Activated CD4-positive, CD25-positive, alpha-beta regulatory T cell treated with anti-CD3 and anti-CD28 coated beads, Interleukin-2, amount 50 U/mL, for 72 hours (primary cell): ENCODE results near the gene SLC16A6.
"Not testable (repeated sequence)": the region's sequence is repeated elsewhere in the genome, so short reads cannot be mapped to it uniquely, and the experiment has no call there.

Experiments
- DNase-seq: peaks from one replicate; pipeline ENCODE4 v3.0.0; 2021

Gene SLC16A6

DNA sequence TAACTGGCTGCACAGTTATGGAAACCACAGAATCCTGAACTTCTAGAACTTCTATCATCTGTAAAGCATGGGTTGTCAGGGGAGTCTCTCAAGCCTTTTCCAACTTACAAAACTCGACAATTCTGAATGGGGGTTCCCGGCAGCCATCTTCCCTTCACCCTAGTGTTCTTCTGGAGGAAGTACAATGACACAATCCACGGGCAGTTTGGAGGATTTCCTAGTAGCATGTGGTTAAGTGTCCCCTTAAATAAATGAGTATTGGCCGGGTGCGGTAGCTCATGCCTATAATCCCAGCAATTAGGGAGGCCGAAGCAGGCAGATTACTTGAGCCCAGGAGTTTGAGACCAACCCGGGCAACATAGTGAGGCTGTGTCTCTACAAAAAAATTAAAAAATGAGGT is 2.1 kb downstream of the SLC16A6 start:
- no peak for DNase-seq

DNA sequence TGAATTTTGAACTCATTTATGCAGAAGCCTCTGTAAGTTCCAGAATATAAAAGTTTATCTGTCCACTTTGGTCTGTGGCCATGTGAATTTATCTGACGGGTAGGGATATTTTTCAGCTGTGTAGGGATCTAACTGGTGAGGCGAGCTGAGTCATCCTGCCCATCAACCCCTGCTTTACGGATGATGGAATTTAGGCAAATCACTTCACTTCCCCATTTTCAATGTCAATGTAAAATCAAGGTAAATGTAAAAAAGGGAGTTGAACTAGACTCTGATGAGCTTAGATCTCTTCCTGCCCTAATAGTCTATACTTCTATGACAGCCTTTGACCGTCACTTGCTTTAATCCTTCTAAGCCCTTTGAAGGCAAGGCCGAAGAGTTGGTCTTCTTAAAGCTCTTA is 2.6 kb downstream of the SLC16A6 start:
- no peak for DNase-seq

DNA sequence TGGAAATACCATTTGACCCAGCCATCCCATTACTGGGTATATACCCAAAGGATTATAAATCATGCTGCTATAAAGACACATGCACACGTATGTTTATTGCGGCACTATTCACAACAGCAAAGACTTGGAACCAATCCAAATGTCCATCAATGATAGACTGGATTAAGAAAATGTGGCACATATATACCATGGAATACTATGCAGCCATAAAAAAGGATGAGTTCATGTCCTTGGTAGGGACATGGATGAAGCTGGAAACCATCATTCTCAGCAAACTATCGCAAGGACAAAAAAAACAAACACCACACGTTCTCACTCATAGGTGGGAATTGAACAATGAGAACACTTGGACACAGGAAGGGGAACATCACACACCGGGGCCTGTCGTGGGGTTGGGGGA is 9.0 kb downstream of the SLC16A6 start:
- DNase-seq, result not testable (repeated sequence)

DNA sequence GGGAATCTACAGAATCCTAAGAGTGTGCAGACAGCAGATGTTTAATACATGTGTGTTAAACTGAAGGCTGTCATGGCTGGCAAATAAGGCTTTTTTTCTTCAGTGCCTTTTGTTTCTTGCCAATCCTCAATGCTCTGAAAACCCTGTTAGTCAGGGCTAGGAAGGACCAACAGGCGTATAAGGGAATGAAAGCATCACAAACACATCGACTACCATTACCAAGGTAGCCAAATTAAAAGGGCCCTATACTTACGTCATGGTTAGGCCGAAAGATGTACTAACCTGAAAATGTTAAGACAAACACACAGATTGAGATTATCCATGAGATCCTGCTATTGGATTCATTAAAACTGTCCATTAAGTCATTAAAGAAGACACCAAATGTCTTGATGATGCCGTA is 13.1 kb downstream of the SLC16A6 start:
- DNase-seq, result no peak

DNA sequence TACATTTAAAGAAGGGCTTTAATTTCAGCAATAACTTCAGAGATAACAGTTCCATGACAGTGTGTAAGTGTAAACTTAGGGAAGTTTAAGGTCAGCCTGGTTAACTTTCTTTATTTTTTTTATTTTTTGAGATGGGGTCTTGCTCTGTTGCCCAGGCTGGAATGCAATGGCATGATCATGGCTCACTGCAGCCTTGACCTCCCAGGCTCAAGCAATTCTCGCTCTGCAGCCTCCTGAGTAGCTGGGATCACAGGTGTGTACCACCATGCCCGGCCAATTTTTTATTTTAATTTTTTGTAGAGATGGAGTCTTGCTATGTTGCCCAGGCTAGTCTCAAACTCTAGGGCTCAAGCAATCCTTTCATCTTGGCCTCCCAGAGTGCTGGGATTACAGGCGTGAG is 14.6 kb downstream of the SLC16A6 start:
- not testable (repeated sequence) for DNase-seq

DNA sequence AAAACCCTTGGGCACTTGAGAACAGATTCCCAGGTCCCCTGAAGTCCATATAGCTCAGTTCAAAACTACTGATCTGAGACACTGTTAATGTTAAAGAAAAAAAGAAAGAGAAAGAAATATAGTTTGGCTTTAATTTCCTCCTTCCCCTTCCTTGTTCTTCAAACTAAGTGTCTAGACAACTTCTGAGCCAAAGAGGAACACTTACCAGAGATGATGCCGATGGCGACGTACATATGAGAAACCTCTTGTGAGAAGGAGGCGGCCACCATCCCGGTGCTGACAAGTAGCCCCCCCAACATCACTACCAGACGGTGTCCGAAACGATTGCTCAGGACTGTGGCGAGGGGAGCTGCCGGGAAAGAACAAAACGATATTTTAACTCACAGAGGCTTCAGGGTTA is 17.2 kb downstream of the SLC16A6 start:
- no peak for DNase-seq

DNA sequence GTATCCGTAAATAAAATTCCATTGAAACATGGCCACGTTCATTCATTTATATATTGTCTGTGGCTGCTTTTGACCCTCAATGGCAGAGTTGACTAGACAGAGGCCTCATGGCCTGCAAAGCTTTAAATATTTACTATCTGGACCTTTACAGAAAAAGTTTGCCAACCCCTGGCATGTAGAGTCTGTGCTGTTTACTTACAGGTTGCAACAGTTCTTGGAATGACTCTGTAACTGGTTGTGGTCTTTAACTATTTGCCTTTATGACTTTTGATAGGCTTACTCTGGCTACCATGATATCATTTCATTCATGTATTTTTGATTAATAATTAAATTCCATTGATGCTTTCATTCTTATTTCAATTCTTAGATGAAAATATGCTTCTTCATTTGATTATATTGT is 25.1 kb downstream of the SLC16A6 start:
- not testable (repeated sequence) for DNase-seq

DNA sequence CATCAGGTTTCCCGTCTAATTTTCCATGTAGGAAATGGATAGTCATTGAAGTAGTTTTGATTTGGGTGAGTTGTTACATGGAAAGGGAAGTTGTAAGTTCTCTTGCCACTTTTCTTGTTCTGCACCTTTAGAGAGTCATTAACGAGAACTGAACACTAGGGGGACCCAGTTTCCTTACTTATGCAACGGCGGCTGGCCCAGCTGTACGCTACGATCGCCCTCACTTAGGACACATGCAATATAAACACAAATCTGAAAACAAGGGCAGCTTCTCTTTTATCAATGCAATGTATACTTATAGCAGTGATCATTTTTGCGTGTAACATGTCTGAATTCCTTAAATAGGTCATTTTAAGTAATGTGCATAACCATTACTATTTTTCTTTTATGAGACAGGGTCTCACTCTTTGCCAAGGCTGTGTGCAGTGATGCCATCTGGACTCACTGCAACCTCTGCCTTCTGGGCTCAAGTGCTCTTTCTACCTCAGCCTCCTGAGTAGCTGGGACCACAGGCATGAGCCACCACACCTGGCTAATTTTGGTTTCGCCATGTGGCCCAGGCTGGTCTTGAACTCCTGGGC is 27.7 kb downstream of the SLC16A6 start:
- not testable (repeated sequence) for DNase-seq

DNA sequence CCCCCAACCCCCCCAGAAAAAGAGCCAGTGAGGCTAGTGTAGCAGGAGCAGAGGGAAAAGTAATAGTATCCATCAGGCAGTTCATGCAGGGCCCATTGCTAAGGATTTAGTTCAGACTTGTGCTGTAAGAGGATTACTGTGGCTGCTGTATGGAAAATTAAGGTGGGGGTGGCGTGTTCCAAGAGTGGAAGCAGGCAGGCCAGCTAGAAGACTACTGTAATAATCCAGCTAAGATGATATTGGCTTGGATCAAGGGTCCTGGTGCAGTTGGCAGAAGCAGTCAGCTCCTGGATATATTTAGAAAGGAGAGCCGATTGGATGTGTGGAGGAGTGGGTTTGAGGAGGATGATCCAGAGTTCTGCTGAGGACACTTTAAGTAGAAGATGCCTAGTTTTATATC is 28.5 kb downstream of the SLC16A6 start:
- DNase-seq, result not testable (repeated sequence)

DNA sequence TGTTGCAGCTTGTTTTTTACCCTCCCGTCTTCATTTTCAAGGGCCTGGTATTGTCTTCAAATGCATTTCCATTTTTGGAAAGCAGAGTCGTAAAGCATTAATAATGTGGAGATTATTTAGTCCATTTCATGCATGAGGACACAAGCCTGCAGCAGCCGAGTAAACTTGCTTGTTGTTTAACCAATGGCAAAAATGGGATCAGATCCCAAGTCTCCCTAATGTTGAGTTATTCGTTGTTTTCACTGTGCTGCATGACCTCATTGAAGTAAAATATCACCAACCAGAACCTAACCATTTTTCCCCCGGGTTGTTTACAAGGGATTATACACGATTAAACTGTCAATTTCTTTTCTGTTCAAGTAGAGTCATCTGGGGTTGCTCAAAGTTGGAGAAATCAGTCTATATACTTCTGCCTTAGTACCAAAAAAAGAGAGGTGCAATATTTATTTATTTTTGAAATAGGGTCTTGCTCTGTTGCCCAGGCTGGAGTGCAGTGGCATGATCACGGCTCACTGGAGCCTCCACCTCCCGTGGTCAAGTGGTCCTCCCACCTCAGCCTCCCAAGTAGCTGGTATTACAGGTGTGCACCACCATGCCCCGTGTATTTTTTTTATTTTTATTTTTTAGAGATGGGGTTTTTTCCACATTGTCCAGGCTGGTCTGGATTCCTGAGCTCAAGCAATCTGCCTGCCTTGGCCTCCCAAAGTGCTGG is 30.7 kb downstream of the SLC16A6 start:
- no peak for DNase-seq

DNA sequence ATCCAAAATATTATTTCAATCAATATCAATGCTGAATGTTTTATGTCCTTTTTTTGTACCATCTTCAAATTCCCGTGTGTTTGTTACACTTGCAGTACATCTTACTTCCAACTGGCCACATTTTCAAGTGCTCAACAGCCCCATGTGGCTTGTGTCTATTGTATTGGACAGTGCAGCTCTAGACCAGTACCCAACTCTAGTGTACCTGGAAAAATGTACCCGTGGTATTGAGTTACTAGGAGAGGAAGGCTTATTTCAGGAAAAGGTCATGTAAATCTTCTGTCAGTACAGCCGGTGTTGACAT is 31.3 kb downstream of the SLC16A6 start:
- not testable (repeated sequence) for DNase-seq

DNA sequence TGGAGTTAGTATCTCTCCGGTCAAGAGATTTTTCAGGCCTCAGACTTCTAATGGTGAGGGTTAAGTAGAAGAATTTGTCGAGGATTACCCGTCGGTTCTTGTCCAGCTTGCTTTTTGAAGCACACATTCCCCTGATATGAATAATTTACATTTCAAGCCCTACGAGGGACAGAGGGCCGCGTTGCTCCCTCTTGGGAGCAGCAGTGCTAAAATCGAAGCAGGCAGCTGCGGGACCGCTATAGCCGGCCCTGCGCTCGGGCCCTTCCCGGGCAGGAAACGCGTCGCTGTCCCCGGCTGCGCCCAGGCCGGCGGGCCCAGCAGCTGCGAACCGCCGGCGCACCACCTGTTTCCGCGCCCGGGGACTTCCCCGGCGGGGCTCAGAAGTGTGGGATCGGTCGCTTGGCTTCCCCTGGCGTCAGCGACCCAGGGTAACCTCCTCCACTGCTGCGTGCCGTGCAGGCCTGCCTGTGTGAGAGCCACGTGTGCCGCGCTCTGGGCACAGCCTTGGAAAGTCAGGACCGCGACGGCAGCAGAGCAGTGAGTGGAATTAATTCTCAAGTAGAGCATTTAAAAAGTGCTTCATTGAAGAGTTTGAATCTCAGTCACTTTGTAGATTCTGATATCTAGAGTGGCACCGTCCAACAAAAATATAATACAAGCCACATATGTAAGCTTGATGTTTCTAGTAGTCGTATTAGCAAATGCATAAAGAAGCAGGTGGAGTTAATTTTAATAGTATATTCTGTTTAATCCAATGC is 31.9 kb downstream of the SLC16A6 start:
- DNase-seq, result peak; percentile 66

DNA sequence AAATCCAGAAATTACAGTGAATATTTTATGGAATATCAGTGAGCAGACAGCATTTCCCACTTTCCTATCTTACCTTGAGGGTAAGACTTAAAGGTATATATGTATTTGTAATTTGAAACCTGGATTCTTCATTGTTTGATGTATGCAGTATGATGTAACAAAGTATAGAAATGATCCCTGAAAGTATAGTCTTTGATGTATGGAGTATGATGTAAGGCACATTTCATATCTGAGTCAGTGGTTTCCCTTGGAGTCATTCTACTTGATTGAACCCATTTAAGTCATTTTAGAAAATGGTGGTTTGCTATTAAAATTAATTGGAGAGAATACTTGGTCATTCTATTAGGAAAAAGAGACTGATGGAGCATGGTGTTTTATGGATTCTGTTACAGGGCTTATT is 33.0 kb downstream of the SLC16A6 start:
- DNase-seq, result no peak

DNA sequence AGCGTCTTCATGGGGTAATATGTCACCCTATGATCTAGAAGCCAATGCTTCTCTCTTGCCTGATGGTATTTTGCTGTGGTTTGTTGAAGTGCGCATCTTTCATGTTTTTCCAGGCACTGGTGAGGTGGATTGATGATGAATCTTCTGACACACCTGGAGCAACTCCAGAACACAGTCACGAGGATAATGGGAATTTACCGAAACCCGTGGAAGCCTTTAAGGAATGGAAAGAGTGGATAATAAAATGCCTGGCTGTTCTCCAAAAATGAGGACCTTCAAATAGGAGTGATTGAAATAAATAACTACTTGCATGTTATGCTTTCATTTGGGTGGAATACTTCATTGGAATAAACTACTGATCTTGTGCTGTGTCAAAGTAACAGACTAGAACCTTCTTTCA is 34.2 kb downstream of the SLC16A6 start:
- not testable (repeated sequence) for DNase-seq

DNA sequence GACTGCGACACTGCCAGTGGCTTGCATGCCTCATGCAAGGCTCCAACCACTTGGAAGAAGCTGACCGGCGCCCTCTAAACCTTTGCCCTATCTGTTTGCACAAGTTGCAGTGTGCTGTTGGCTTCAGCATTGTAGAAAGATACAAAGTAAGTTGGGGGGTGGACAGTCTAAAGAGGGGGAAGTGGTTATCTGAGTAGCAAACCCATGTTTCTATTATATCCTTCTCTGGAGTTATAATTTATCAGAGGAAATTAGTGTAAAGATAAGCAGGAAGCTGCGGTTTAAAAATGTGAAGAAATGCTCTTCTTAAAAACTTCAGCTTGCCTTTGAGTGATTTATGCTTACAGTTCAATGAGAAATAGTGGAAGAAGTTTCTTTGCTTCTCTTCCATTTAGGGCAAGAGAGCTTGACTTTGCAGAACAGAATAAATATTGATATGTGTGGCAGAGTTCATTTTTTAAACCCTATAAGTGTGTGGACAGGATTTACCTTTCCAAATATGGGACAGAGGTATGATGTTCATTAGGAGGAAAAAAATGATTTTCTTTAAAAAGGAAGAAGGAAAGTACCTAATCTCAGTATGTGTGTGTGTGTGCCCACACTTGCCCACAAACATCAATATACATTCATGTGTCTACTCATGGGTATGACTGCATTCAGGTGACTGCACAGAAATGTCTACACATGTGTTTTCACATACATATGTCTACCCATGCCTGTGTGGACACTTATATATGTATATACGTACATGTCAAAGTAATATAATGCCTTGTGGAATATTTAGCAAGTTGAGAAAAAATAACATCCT is 35.0 kb downstream of the SLC16A6 start:
- DNase-seq, result no peak

DNA sequence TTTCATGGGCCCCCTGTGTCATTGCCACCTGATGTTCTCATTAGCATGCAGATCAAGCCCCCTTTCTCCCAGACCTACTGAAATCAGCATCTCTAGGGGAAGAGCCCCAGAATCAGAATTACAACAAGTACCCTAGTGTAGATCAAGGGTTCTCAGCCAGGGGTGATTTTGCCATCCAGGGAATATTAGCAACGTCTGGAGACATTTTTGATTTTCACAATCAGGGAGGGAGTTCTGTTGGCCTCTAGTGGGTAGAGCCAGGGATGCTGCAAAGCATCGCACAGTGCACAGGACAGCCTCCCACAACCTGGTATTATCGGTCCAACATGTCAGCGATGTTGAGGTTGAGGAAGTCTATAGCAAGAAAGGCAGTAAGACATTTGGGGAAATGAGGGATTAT is 35.8 kb downstream of the SLC16A6 start:
- DNase-seq, result no peak

DNA sequence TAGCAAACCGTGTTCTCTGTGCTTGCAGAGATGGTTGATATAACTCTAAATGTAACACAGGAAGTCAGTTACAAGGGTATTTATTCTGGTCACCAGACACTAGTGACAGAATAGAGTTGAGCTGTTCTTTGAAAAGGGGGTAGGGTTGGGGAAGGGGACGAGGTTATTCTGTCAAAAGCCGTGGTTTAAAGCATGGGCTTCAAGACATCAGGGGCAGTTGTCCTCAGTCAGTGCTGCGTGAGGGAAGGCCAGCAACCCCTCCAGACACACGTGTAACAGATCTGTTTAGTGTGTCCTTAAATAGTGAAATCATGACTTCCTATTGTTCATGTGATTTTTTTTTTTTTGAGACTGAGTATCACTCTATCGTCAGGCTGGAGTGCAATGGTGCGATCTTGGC is 37.5 kb downstream of the SLC16A6 start:
- DNase-seq, result not testable (repeated sequence)

DNA sequence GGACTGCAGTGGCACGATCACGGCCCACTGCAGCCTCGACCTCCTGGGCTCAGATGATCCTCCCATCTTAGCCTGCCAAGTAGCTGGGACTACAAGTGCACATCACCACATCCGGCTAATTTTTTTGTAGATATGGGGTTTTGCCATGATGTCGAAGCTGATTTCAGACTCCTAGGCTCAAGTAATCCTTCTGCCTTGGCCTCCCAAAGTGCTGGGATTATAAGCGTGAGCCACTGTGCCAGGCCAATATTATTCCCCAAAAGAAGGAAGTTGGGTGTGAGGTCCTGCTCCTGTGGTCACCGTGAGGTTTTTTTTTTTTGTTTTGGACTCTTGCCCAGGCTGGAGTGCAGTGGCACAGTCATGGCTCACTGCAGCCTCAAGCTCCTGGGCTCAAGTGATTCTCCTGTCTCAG is 41.6 kb downstream of the SLC16A6 start:
- no peak for DNase-seq

DNA sequence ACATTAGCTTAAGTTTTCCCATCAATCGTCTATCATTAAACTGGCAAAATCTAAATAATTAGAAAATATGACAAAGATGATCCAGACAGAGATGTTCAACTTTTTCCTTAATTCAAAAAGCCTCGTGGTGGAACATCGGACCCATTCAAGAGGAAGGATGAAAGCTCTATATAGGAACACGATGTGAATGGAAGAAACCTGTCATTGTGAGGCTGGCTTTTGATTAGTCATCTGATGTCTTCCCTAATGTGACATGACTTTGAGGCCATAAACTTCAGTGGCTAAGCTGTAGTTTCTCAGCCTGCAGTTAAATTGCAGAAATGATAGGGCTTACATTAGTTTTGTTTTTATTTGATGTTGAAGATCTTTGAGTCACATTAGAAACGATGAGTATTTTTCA is 42.0 kb downstream of the SLC16A6 start:
- DNase-seq, result no peak

DNA sequence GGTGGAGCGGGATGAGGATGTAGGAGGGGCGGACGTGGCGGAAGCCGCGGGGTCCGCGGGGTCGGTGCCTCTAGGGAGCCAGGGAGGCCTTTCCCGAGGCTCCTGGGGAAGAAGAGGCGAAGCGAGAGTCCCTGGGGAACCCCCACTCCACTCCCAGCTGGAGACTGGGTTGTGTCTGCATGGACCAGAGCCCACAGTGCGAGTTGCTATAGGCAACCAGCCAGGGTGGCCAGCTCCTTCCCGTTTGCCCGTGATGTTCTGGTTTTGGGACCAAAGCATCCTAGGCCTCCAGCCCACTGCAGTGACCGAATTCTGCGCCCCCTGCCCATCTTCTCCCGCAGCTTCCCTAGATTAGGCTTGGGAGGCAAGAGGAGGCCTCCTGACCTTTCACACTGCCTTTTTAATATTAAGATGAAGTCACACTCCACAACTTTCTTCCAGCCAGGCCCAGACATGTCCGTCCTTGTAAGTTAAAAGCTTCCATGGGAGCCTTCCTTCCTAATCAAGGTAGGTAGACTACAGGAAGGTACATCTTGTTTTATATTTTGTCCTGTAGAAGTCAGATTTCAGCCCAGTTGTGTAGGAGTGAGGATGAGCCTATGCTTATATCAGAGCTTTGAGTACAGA is 42.6 kb downstream of the SLC16A6 start:
- DNase-seq, result no peak

DNA sequence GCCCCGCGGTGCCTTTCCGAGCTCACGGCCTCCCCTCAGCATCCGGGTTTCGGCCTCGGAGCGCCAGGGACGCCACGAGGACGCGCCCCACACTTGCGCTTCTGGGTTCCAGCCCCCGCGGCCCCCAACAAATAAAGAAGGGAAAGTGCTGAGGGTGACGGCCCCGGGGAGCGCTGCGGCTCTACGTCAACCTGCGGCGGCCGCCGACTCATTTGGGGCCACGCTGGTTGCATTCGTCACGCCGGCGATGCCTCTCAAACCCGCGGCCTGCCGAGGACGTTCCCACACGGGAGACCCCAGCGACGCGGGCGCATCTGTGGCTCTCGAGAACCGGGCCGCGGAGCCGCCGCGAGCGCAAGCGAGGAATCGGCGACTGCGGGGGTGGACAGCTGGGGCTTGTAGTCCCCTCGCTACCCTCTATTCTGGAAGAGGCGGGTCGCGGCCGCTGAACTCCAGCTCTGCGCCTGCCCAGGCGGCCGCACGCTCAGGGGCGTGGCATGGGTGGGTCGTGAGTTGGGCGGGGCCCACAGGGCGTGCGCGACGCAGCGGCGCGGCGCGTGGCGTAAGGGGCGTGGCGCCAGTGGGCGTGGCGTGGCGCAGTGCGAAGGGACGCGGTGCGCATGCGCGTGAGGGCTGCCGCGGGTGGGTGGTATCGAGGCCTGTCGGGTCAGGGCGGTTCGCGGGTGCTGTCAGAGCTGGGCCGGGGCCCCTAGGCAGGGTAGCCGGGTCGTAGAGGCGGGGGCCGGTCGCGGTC is 43.3 kb downstream of the SLC16A6 start, which contains the start of gene AMZ2:
Gene AMZ2, plus strand, starts transcription at position 599 of the 754 bp plus-strand sequence. CDS start 2,145 bp downstream, outside the sequence.
- DNase-seq, result peak; percentile 100
